K562 (cell line): Measurements from ENCODE around the gene FEN1. TPM values are rescaled to one million over a fixed set of nuclear protein-coding genes. Genes with fewer than 3 reads are reported as not detected.
A peak's percentile ranks its signal among the peaks of the same experiment; 100 is the strongest.

ENCODE experiments used
- CCAR2 ChIP-seq: fragments of 200-400 bp; formaldehyde crosslinking; IDR thresholded peaks from 2 replicates; pipeline ENCODE4 v1.6.1; 2017; ENCODE audit warnings: mild to moderate bottlenecking, low read depth, low read length
- HCFC1 ChIP-seq: IDR thresholded peaks from 2 replicates; pipeline ENCODE4 v1.6.1; 2012; ENCODE audit warnings: low read depth, low read length, improper control_type of control experiment
- MAFF ChIP-seq: IDR thresholded peaks from 2 replicates; pipeline ENCODE4 v1.6.1; 2012; ENCODE audit warnings: low read length, improper control_type of control experiment
- POLR2A ChIP-seq: fragments of 450-650 bp; conservative IDR thresholded peaks from 2 replicates; pipeline ENCODE4 v1.6.1; 2016
- POLR2AphosphoS5 ChIP-seq: IDR thresholded peaks from 2 replicates; pipeline ENCODE4 v1.6.1; 2011; ENCODE audit warnings: mild to moderate bottlenecking, low read depth, low read length, moderate library complexity; ENCODE audit not compliant: control insufficient read depth, insufficient read depth
- U2AF2 ChIP-seq: fragments of 200-400 bp; formaldehyde crosslinking; optimal IDR thresholded peaks from 2 replicates; pipeline ENCODE3; 2017; ENCODE audit warnings: low read depth, mild to moderate bottlenecking, low read length
- ZBTB40 ChIP-seq, 2 experiments: fragments of 450-650 bp in 1 of 2; sonication (generic) in 1 of 2; formaldehyde crosslinking in 1 of 2; IDR thresholded peaks; 2 replicates each; pipeline versions ENCODE4 v1.7.1 to v1.9.0; 2016 to 2022; ENCODE audit warnings: inconsistent platforms in 1 of 2, mild to moderate bottlenecking in 1 of 2, missing genetic modification reagents in 1 of 2
- polyA plus RNA-seq, 8 experiments: library from polyadenylated mRNA; depleted of rRNA in 4 of 8; stranded (reverse) in 5 of 8; unstranded in 3 of 8; fragments of >200 nt; fragmentation: Nextera tagmentation in 2 of 8; fragmentation: Illumina TruSeq in 1 of 8; extraction: Ambion mirVana in 2 of 8; extraction: Trizol in 1 of 8; gene quantifications; 2 replicates each; pipeline versions ENCODE4 v1.2.1 to v1.2.3, GENCODE V29; 2011 to 2014; ENCODE audit warnings: inconsistent platforms in 1 of 8, missing spikeins in 1 of 8
- total RNA-seq, 7 experiments: library from RNA; depleted of rRNA in 6 of 7; stranded (reverse); fragments of >200 nt in 6 of 7; fragmentation: Illumina TruSeq in 2 of 7; extraction: Trizol in 2 of 7; gene quantifications; 2 replicates each; pipeline versions ENCODE4 v1.2.1 to v1.2.3, GENCODE V29; 2011 to 2021; ENCODE audit warnings: low replicate concordance in 1 of 7

The FEN1 gene
- total and polyA plus RNA-seq, 9 of the 15 experiments (the other 6 are each of a cell fraction or from before 2014, with no cell fraction given): 58.1 to 156 (median 137) TPM

GRCh38 chr11:61816736-61817455 is 24.2 kb downstream of the FEN1 start, which contains the start of gene FADS1 (continued):
- TF ChIP-seq ZBTB40 (IDR thresholded peaks at IDR 0.05) (no peak), ZBTB40 (CRISPR knock-in tag; IDR thresholded peaks at IDR 0.05) (no peak), MAFF (no peak), POLR2AphosphoS5 (peak; percentile 53; the same call in 1 of the 2 replicates), HCFC1 (peak; percentile 63), CCAR2 (no peak), U2AF2 (no peak), POLR2A (no peak; the same call in 1 of the 2 replicates)
